ENCODE results near the gene TIGD2.
A peak's percentile ranks its signal among the peaks of the same experiment; 100 is the strongest.

TIGD2 gene

DNA sequence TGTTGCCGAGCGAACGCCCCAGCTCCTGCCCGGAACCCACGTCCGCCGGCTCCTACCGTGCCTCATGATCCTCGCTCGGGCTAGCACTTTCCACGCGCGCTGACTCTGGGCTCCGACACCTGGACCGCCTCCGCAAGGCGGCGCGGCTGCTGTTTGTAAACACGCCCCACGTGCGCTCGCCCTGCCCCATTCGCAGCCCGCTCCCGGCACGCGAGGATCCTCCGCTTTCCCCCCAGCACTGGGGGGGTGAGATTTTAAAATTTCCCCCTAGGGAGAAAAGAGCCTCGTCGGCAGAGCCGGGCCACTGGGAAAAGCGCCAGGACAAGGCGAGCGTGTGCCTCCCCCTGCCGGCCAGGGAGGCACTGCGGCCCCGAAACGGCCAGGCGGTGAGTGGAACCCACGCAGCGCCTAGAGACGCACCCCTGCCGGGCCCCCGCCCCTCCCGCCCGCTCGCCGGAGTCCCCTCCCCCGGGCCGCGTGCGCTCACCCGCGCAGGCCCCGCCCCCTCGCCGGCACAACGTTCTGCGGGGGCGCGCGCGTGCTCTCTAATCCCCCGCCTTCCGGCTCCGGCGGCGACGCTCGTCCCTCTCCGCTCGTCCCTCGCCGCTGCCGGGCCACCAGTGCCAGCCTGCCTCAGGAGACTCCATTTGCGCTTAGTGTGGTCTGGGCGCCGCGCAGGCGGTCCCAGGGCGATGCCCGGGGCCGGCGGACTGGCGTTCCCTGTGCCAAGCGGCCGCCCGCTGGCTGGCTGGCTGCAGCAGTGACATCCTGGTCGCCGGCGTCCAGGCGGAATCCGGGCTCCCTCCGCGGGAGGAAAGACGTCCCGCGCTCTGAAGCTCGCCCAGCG lies at the start of gene TIGD2:
Gene TIGD2 (plus strand): TSS at position 548 of the 847 bp plus-strand sequence. CDS start 1,442 bp downstream, outside the sequence.
- DNase-seq = peak; percentile 91

DNA sequence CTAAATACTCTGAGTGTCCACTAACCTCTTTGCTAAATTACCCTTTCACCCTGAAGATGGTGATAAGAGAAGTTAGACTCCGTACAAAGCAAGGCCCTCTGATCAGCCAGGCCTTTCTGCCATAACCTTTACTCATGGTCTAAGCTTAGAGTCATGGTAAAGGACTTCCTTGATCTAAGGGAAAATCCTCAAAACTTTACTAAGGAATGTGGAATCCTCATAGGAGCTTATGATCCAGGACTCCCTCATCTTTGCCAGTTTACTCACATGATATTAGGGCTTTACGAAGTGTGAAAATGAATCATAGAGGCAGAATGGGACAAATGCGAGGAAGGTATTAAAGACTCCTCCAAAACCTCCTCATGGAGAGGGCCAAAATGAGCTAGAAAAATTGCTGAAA lies 46.5 kb upstream of the TIGD2 start:
- no peak for DNase-seq

DNA sequence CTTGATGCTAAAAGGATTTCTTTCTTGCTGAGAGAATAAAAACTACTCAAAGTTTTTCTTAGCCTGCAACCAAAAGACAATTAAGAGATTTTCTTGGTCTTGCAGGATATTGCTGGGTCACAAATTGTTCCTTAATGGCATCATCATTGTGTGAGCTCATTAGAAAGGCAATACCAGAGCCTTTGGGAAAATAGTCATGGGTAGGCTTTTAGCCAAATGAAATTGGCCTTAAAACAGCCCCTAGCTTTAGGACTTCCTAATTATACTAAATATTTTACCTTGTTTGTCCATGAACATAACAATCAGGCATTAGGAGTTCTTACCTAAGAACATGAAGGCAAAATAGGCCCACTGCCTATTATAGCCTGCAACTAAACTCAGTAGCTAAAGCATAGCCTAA lies 43.9 kb upstream of the TIGD2 start:
- no peak for DNase-seq

DNA sequence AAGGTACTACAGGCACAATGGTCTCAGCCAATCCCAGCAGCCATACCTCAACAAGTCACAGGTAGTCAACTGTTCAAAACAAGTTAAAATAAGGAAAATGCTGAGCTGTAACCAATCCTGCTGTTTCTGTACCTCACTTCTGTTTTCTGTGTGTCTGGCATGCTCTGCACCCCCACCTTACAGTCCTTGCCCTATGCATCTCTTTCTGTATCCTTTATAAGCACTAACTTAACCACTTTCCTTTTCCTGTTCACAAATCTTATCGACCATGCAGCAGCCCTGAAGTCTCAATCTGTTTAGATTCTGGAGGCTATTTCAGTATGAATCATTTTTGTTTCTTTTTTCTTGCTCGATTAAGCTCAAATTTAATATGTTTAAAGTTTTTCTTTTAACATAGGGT lies 41.9 kb upstream of the TIGD2 start:
- peak; percentile 4 for DNase-seq

DNA sequence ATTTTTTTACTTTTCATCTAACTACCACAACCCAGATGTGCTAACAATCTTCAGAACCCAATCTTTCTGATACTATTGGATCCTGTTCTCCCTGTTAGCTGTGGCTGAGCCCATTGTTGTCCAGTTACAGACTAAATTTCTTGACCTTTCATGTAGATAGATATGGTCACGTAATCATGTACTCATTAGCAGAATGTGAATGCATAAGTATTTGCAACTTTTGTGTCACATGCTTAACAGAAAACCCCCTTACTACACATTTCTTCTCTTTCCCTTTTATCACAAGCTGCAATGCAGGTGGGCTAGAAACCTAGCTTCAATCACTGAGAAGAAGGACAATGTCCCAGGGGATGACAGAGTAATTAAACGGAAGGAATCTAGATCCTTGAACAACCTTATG lies 41.3 kb upstream of the TIGD2 start:
- DNase-seq = no peak

DNA sequence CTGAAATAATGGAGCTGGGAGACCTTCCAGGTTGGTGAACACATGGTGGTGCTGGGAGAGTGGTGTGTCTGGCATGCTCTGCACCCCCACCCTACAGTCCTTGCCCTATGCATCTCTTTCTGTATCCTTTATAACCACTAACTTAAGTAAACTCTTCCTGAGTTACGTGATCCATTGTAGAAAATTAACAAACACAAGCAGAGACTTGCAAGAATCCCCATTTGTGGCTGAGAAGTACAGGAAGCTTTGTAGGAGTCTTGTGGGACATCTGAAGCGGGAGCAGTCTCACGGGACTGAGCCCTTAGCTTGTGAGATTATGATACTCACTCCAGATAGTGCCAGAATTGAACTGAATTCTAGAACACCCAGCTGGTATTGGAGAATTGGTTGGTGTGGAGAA lies 40.0 kb upstream of the TIGD2 start:
- no peak for DNase-seq

DNA sequence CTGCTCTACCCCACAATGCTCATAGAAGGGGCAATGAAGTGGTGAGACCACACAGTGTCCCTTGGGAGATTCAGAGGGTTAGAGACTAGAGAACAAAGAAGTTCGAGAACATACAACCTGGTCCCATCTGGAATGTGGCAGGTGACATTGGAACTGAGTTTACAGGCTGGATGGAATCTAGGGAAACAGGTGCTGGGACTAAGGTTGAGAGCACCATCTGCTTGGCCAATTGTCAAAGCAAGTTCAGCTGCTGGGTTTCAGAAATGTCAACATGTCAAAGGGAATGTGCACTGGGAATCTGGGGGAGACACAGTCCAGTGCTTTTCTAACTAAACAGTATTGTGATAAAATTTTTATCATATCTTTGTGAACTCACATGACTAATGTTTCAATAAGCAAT lies 38.4 kb upstream of the TIGD2 start:
- DNase-seq = no peak

DNA sequence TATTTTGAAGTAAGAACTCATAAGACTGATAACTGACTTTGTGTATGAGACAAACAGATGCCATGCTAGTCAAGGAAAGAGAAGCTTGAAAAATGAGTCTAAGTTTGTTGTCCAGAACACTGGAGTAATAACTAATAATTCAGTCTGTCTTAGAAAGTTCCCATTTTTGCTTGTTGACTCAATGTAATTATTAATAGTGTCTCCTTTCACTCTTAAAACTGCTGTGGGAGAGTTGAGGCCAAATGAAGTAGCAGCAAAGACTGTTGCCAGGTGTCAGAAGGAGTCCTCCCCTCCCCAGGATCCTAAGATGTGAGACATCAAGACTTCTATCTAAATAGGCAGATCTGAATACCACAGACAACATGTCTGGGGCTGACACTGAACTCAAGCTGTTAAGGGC lies 33.6 kb upstream of the TIGD2 start:
- DNase-seq = no peak

DNA sequence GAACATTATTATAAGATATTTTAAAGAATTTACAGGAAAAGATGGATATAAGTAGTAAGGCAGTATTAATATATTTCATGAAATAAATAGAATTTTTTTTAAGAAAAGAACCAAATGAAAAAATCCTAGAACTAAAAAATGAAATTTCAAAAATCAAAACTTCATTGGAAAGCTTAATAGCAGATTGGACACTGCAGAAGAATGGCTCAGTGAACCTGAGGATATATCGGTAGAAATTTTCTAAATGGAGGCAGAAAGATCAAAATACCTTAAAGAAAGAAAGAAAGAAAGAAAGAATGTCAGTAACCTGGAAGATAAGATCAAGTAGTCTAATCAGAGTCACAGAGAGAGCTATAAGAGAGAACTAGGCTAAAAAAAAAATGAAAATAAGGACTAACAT lies 33.0 kb upstream of the TIGD2 start:
- no peak for DNase-seq

DNA sequence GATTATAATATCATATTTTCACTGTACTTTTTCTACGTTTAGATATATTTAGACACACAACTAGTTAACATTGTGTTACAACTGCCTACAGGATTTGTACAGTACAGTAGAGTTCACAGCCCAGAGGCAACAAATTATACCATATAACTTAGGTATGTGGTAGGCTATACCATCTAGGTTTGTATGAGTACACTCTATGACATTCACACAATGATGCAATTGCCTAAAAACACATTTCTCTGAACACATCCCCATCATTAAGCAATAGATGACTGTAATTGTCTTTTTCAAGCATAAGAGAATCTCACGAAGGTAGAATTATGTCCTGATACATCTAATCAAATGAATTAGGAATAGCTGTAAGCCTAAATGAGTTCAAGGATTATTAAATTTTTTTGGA lies 12.3 kb upstream of the TIGD2 start:
- no peak for DNase-seq

DNA sequence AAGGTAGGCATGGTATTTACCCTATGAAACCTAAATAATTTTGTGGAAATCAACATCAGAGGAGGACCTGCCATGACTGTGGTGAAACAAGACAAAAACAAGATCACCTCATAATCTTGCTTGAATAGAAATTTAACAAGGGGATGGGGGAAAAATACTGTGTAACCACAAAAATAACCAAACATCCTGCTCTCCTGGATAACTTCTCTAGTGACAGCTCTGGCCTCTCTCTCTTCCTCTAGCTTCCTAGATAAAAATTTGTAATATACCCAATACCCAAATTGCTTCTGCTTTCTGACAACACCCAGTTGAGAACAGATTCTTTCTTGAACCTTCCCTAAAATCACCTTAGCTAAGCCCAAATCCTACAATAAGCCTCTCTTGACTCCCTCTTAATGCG lies 11.9 kb upstream of the TIGD2 start:
- no peak for DNase-seq

DNA sequence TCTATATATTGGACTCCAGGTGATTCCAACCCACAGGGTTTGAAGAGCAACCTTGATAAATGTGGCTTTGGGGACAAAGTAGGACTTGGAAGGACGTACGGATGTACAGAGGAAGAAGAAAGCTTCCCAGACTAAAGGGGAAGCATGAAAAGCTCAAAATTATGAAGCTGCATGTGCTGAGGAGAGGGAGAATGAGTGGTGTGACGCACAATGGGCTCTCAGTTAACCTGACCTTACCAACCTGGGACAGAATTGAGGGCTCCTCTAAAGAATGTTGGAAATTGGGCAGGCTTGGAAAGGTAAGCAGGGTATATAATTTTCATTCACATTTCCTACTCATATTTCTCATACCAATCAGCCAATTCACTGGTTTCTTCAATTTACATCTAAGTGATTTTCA lies 10.5 kb upstream of the TIGD2 start:
- no peak for DNase-seq

DNA sequence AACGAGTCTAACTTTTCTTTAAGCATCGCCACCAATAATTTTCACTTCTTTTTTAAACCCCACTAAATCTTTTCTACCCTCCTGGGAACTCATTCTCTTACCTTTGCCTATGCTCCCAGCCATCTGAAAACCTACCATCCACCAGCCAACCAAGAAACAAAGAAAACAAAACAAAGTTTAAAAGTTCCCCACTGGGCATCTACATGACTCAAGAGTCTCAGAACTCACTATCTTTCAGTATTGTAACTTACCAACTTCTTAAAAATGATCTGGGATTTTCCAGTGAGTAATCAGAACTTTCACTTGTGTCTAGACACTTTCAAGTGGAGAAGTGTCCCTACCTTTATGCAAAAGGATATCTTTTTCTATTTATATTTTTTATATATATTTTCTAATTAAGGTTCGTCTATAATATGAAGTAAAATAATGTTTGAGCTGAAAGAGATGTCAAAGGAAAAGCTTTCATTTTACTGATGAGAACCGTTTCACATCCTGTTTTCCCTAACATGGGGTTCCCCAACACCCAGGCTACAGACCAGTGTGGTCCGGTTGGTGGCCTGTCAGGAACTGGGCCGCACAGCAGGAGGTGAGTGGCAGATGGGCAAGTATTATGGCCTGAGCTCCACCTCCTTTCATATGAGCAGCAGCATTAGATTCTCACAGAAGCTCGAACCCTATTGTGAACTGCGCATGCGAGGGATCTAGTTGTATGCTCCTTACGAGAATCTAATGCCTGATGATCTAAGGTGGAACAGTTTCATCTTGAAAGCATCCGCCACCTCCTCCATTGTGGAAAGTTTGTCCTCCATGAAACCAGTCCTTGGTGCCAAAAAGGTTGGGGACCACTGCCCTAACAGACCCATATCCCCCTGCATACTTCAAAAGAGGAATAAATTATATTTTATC lies 9.8 kb upstream of the TIGD2 start:
- DNase-seq = peak; percentile 21

DNA sequence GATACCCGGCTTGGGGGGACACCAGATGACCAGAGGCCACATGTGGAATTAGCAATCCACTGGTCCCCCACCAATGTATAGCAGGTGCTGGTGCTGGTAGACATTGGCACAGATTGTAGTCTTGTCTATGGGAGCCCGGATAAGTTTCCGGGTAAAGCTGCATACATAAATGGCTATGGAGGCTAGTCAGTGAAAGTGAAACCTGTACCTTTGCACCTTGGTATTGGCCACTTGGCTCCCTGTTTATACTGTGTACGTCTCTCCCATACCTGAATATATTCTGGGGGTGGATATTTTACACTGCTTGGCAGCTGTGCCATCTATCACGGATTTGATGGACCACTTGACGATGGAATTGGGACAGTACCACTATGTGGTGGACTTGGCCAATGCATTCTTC lies 5.6 kb upstream of the TIGD2 start:
- DNase-seq = no peak

DNA sequence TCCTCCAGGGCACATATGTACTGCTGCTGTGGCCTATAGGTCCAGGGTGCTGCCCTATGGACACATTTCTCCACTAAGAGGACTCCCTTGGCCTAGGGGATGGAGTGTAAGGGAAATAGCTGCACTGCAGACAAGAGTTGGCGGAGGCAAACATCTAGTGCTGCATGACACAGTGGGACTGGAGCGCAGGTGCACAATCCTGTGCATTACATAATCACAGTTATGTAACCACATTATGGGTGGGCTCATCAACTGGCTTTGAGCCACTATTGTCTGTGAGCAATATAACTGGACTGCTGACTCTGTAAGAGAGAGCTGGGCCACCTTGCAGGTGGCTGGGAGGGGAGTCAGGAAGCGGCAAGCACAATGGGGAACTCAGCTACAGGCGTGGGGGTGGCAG lies 3.2 kb upstream of the TIGD2 start:
- DNase-seq = no peak

DNA sequence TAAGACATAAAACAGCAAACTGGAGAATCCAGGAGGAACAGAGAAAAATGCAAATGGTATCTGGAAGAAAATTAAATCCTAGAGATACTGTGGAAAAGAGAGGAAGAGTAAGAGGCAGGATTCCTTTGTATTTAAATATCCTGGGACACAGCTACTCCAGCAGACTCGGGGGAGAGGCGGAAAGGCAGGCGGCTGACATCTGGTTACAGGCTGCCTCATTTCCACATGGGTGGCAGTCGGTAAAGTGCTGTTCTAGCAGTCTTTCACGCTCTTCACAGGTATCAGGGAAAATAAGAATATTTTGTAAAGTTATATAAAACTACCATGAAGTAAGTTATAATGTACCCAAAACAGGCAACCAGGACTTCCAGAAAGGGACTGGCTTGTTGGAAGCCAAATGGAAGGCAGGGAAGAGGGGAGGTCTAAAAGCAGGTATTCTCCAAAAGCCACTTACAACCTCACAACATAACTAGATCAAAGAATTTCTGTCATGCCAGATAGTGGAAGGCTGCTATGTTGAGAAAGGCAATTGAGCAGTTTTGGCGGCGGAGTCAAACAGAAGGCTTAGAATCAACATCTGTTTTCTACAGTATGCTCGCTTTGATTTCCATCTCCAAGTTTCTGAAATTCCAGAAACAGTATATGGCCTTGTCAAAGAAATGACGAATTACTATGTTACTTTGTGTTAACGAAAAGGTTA lies 1.3 kb upstream of the TIGD2 start:
- no peak for DNase-seq

DNA sequence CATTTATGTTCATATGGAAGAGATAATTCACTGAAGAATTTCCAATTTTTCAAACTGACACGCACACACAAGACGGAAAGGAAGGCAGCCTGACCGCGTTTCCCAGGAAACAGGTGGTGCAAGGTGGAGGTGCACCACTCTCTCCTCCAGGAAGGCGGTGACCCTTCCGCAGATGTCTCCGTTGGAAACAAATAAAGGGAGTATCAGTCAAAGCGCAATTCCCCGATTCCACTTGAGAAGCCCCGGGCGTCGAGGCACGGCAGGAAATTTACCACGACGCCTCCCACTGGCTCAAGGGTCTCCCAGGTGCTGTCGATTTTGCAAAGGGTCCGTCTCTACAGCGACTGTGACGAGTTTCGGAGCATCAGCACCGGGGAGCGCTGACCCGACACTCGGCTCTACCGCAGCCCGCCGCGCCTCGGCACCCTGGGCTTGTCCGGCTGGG lies 770 bp upstream of the TIGD2 start:
- DNase-seq = no peak

DNA sequence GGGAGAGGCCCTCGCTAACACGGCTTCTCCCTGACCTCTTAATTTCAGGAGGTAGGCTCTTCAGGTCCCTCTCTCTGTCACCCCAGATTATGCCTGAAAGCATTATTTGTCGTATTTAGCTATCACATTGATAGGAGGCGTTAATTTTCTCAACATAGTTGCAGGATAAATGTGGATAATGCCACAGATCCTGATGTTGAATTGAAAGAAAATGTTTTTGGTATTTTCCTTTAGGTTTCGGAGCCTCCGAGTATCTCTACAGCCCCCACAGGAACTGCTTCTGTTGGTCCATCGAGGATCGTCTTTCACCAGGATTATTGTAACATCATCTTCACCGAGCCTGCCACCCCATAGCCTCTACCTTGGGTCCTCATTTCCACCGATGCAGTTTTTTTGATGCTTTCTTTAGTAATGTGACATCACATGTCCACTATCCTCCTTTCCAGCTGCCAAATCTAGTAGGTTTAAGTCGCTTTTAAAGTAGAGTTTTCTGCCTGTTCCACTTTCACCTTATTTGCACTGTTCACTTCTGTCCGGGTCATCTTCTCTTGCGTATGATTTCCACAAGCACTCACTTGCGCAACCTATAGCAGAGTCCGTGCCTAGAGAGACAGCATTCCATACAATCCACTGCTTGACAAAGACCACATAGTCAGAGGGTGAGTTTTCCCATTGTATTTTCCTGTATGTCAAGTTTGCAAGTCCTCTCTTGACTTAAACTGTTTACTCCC lies 665 bp downstream of the TIGD2 start:
- DNase-seq = no peak

DNA sequence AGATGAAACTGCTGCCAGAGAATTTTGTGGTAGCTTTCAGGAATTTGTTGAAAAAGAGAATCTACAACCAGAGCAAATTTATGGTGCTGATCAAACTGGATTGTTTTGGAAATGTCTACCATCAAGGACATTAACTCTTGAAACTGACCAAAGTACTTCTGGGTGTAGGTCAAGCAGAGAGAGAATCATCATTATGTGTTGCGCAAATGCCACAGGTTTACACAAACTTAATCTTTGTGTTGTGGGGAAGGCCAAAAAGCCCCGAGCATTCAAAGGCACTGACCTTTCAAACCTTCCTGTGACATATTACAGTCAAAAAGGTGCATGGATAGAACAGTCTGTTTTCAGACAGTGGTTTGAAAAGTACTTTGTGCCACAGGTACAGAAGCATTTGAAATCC lies 2.1 kb downstream of the TIGD2 start:
- no peak for DNase-seq

DNA sequence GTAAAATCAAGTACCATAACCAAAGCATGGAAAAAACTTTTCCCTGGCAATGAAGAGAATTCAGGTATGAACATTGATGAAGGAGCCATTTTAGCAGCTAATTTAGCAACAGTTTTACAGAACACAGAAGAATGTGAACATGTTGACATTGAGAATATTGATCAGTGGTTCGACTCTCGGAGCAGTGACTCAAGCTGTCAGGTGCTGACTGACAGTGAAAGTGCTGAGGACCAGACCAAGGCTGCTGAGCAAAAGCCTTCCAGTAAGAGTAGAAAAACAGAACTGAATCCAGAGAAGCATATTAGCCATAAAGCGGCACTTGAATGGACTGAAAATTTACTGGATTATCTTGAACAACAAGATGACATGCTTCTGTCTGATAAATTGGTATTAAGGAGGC lies 2.8 kb downstream of the TIGD2 start:
- no peak for DNase-seq

DNA sequence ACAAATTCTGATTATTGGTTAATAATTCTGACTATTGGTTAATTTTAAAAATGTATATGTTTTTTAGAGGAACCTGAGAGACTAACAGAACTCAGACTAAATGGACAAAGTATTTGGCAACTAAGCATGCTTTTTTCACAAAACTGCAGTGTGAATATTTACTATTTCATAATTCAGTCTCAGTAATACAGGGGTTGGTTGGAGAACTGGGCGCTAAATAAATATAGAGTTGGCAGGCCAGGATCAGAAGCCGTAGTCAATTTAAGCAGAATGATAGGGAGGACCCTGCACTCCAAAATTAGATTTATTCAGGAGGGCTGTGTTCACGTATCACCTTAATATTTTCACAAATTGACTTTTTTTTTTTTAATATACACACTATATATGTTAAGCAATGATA lies 5.8 kb downstream of the TIGD2 start:
- DNase-seq = no peak

DNA sequence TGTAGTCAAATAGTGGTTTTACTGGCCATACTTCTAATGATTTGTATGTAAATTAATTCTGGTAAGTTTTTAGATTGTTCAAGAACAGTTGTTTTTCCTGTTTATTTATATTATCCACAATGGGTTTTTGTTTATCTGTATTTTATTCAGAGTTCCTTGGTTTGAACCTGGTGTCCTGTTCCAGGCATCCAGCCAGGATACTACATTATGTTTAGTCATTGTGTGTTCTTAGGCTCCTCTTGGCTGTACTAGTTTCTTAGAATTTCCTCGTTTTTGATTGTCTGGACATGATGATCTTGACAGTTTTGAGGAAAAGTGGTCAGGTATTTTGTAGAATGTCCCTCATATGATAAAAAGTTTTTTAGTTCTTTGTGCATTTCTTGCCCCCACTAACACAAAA lies 7.8 kb downstream of the TIGD2 start:
- DNase-seq = no peak

DNA sequence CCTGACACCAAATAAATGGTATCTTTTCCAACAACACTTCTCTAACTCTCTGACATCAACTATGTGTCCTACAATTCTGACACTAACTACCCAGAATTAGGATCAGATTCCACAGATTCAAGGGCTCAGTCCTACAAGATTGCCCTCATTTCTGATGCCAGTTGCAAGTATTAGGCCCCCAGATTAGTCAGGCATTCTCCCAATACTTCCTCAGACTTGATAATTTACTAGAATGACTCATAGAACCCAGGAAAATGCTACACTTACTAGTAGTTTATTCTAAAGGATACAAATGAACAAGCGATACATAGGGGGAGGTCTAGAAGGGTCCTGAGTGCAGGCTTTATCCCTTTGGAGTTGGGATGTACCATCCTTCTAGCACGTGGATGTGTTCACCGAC lies 8.5 kb downstream of the TIGD2 start:
- no peak for DNase-seq

Data from stimulated activated CD4-positive, alpha-beta T cell treated with anti-CD3 and anti-CD28 coated beads, Interleukin-15, amount 100 ng/mL, for 24 hours (primary cell).